HL-60 (cell line): ENCODE measurements around the gene LGALSL.

Experiments
- DNase-seq, 2 experiments: peaks; one replicate each; pipeline ENCODE4 v3.0.0-alpha.2; 2010 to 2020; ENCODE audit warnings: low read depth in 1 of 2, low spot score in 1 of 2
- H3K27ac ChIP-seq: fragments of 250-450 bp; sonication (Bioruptor Pico); replicated peaks from 2 replicates; pipeline ENCODE4 v1.5.1; 2020; ENCODE audit warnings: mild to moderate bottlenecking, moderate library complexity
- H3K27me3 ChIP-seq: fragments of 250-450 bp; sonication (Bioruptor Pico); 2 replicates; pipeline ENCODE4 v1.5.1; 2021; ENCODE audit warnings: mild to moderate bottlenecking, moderate library complexity; ENCODE audit not compliant: insufficient read depth, poor library complexity, severe bottlenecking
- H3K4me3 ChIP-seq: replicated peaks from 2 replicates; pipeline ENCODE4 v1.5.1; 2011; ENCODE audit warnings: mild to moderate bottlenecking, control low read depth, low read length; ENCODE audit not compliant: insufficient read depth
- CTCF ChIP-seq: IDR thresholded peaks from one replicate; pipeline ENCODE4 v1.5.1; 2011; ENCODE audit warnings: low read length, control low read depth, inconsistent platforms; ENCODE audit not compliant: insufficient read depth
- GABPA ChIP-seq: IDR thresholded peaks from 2 replicates; pipeline ENCODE4 v1.6.1; 2012; ENCODE audit warnings: low read depth
- POLR2AphosphoS5 ChIP-seq: IDR thresholded peaks from 2 replicates; pipeline ENCODE4 v1.6.1; 2012; ENCODE audit warnings: low read depth
- SPI1 ChIP-seq: IDR thresholded peaks from 2 replicates; pipeline ENCODE4 v1.6.1; 2012; ENCODE audit warnings: low read depth, mild to moderate bottlenecking, borderline replicate concordance
- long read RNA-seq: library from polyadenylated mRNA; unstranded; transcript quantifications from one replicate; pipeline ENCODE4 v2.0.0, GENCODE V29; 2020
- TF ChIP-seq, protein P1 (sequence below): IDR thresholded peaks from 2 replicates; pipeline ENCODE4 v1.6.1; 2012; ENCODE audit warnings: low read depth; ENCODE audit not compliant: insufficient replicate concordance

LGALSL gene
- long read RNA-seq, transcript LGALSL-201 (5 exons, 3,926 nt) = major isoform, 14 of 16 reads
- long read RNA-seq, partial matches to known transcripts = 1 of 16 reads
- long read RNA-seq, other reads (novel, unspliced or antisense) = 1 of 16 reads

DNA sequence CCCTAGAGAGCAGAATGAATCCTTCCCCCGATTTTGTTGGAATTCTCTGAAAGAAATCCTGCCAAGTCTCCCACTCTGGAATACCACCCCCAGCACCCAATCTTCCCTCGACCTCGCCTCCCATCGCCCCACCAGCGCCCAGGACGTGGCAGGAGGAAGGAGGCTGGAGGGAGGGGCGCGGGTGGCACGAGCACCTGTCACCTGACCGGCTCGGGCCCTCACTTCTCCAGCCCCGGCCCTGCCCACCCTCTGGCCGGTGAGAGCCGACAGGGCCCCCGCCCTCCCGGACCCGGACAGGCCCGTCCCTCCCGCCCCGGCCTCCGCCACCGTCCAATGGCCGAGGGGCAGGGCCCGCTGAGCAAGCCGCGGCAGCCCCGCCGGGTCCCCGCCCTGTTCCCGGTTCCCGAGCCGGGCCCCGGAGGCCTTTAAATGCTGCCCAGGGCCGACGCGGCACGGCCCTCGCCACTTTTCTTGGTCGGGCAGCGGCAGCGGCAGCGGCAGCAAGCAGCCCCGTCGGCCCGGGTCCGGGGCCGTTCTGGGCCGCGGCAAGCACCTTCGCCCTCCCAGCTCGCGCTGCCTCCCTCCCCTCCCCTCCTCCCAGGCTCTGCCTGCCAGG is at the start of gene LGALSL:
LGALSL (plus strand) TSS at position 393 of the 616 bp plus-strand sequence. CDS start 384 bp downstream, outside the sequence.
- no peak for TF ChIP-seq GABPA
- no peak for TF ChIP-seq CTCF
- TF ChIP-seq, protein P1, sequence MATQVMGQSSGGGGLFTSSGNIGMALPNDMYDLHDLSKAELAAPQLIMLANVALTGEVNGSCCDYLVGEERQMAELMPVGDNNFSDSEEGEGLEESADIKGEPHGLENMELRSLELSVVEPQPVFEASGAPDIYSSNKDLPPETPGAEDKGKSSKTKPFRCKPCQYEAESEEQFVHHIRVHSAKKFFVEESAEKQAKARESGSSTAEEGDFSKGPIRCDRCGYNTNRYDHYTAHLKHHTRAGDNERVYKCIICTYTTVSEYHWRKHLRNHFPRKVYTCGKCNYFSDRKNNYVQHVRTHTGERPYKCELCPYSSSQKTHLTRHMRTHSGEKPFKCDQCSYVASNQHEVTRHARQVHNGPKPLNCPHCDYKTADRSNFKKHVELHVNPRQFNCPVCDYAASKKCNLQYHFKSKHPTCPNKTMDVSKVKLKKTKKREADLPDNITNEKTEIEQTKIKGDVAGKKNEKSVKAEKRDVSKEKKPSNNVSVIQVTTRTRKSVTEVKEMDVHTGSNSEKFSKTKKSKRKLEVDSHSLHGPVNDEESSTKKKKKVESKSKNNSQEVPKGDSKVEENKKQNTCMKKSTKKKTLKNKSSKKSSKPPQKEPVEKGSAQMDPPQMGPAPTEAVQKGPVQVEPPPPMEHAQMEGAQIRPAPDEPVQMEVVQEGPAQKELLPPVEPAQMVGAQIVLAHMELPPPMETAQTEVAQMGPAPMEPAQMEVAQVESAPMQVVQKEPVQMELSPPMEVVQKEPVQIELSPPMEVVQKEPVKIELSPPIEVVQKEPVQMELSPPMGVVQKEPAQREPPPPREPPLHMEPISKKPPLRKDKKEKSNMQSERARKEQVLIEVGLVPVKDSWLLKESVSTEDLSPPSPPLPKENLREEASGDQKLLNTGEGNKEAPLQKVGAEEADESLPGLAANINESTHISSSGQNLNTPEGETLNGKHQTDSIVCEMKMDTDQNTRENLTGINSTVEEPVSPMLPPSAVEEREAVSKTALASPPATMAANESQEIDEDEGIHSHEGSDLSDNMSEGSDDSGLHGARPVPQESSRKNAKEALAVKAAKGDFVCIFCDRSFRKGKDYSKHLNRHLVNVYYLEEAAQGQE = no peak
- no peak for TF ChIP-seq POLR2AphosphoS5
- TF ChIP-seq SPI1 = no peak
- Histone ChIP-seq H3K4me3 (peak within 1 kb of the TSS; percentile 69), H3K27ac (no peak within 1 kb of the TSS), H3K27me3 (no peaks in the 10 kb centered on the region)
- peak in 1 of 2 experiments; percentile 29 for DNase-seq

- TF ChIP-seq GABPA (no peak), POLR2AphosphoS5 (no peak), CTCF (no peak), SPI1 (no peak)
- TF ChIP-seq, protein P1 = no peak
- no peaks in the 10 kb centered on the region for H3K27me3 ChIP-seq
- no peak for DNase-seq
- no peak overlapping the region for H3K27ac ChIP-seq
- no peak overlapping the region for H3K4me3 ChIP-seq
Measured at GRCh38 chr2:64404743-64405142, 49.2 kb upstream of the LGALSL start.

- H3K27me3 ChIP-seq = no peaks in the 10 kb centered on the region
- DNase-seq = no peak
- H3K4me3 ChIP-seq = no peak overlapping the region
- TF ChIP-seq GABPA (no peak), SPI1 (no peak), POLR2AphosphoS5 (no peak)
- TF ChIP-seq, protein P1 = no peak
- no peak overlapping the region for H3K27ac ChIP-seq
Measured at GRCh38 chr2:64405581-64406406, 48.2 kb upstream of the LGALSL start.
